Mesenchymal stem cell (in vitro differentiated cells and primary cell): ENCODE measurements around the gene PKP2.

Experiments
- DNase-seq: peaks from one replicate; pipeline ENCODE4 v3.0.0-alpha.2; 2013
- H2AFZ ChIP-seq: one replicate; pipeline ENCODE4 v1.6.1; 2013; ENCODE audit warnings: low read depth, mild to moderate bottlenecking, control low read depth, inconsistent platforms, low read length, moderate library complexity
- H2AK5ac ChIP-seq: 2 replicates; pipeline ENCODE4 v1.6.1; 2013; ENCODE audit warnings: low read length, moderate library complexity, mild to moderate bottlenecking, inconsistent platforms; ENCODE audit not compliant: severe bottlenecking
- H2BK120ac ChIP-seq: one replicate; pipeline ENCODE4 v1.6.1; 2013; ENCODE audit warnings: low read depth, mild to moderate bottlenecking, inconsistent platforms, low read length, moderate library complexity
- H2BK12ac ChIP-seq, 2 experiments: one replicate each; pipeline ENCODE4 v1.6.1; 2013; ENCODE audit warnings: inconsistent platforms in 2 of 2, low read length in 2 of 2, mild to moderate bottlenecking in 2 of 2, moderate library complexity in 2 of 2, control low read depth in 1 of 2
- H2BK15ac ChIP-seq: one replicate; pipeline ENCODE4 v1.6.1; 2013; ENCODE audit warnings: mild to moderate bottlenecking, low read depth, inconsistent platforms; ENCODE audit not compliant: poor library complexity, severe bottlenecking
- H2BK5ac ChIP-seq: 2 replicates; pipeline ENCODE4 v1.6.1; 2013; ENCODE audit warnings: low read depth, mild to moderate bottlenecking, low read length, control low read depth, inconsistent platforms; ENCODE audit not compliant: poor library complexity, severe bottlenecking
- H3K14ac ChIP-seq, 2 experiments: one replicate each; pipeline ENCODE4 v1.6.1; 2013; ENCODE audit warnings: inconsistent platforms in 2 of 2, low read length in 2 of 2, control low read depth in 1 of 2, mild to moderate bottlenecking in 1 of 2, moderate library complexity in 1 of 2
- H3K18ac ChIP-seq, 2 experiments: one replicate each; pipeline ENCODE4 v1.6.1; 2013; ENCODE audit warnings: inconsistent platforms in 2 of 2, low read length in 2 of 2, control low read depth in 1 of 2, low read depth in 1 of 2, mild to moderate bottlenecking in 1 of 2
- H3K23ac ChIP-seq, 2 experiments: one replicate each; pipeline ENCODE4 v1.6.1; 2013; ENCODE audit warnings: inconsistent platforms in 2 of 2, low read length in 2 of 2, mild to moderate bottlenecking in 2 of 2, moderate library complexity in 2 of 2, control low read depth in 1 of 2
- H3K27ac ChIP-seq: 2 replicates; pipeline ENCODE4 v1.5.1; 2013; ENCODE audit warnings: mild to moderate bottlenecking, moderate library complexity, low read length, control low read depth, inconsistent platforms; ENCODE audit not compliant: poor library complexity, severe bottlenecking
- H3K27me3 ChIP-seq, 2 experiments: 2 replicates each; pipeline versions ENCODE4 v1.6.1 to v1.7.0; 2013; ENCODE audit warnings: low read length in 2 of 2, mild to moderate bottlenecking in 2 of 2, moderate library complexity in 2 of 2, control low read depth in 1 of 2, inconsistent platforms in 1 of 2; ENCODE audit not compliant: control insufficient read depth in 1 of 2, insufficient read depth in 1 of 2
- H3K36me3 ChIP-seq, 2 experiments: 2 replicates each; pipeline versions ENCODE4 v1.6.1 to v1.7.0; 2013; ENCODE audit warnings: low read length in 2 of 2, control low read depth in 1 of 2, inconsistent platforms in 1 of 2, low read depth in 1 of 2, mild to moderate bottlenecking in 1 of 2; ENCODE audit not compliant: insufficient read depth in 2 of 2, control insufficient read depth in 1 of 2
- H3K4ac ChIP-seq, 2 experiments: one replicate each; pipeline ENCODE4 v1.6.1; 2013; ENCODE audit warnings: inconsistent platforms in 2 of 2, low read length in 2 of 2, mild to moderate bottlenecking in 2 of 2, moderate library complexity in 2 of 2, control low read depth in 1 of 2, low read depth in 1 of 2
- H3K4me1 ChIP-seq: 2 replicates; pipeline ENCODE4 v1.6.1; 2013; ENCODE audit warnings: low read depth, low read length, control low read depth; ENCODE audit not compliant: control insufficient read depth, insufficient read depth
- H3K4me2 ChIP-seq: 2 replicates; pipeline ENCODE4 v1.6.1; 2013; ENCODE audit warnings: low read length, mild to moderate bottlenecking, inconsistent platforms; ENCODE audit not compliant: poor library complexity, severe bottlenecking
- H3K4me3 ChIP-seq, 2 experiments: 2 replicates each; pipeline versions ENCODE4 v1.5.1 to v1.7.0; 2013; ENCODE audit warnings: low read length in 2 of 2, mild to moderate bottlenecking in 2 of 2, control low read depth in 1 of 2, low read depth in 1 of 2; ENCODE audit not compliant: insufficient read depth in 1 of 2
- H3K79me1 ChIP-seq: replicated peaks from 2 replicates; pipeline ENCODE4 v1.6.1; 2013; ENCODE audit warnings: mild to moderate bottlenecking, control low read depth, low read length, inconsistent platforms; ENCODE audit not compliant: poor library complexity, severe bottlenecking
- H3K9ac ChIP-seq: 2 replicates; pipeline ENCODE4 v1.7.0; 2013; ENCODE audit warnings: mild to moderate bottlenecking, low read length, moderate library complexity
- H3K9me3 ChIP-seq: 2 replicates; pipeline ENCODE4 v1.7.0; 2013; ENCODE audit warnings: mild to moderate bottlenecking, low read length; ENCODE audit not compliant: control insufficient read depth
- H4K8ac ChIP-seq: one replicate; pipeline ENCODE4 v1.6.1; 2013; ENCODE audit warnings: inconsistent platforms, mild to moderate bottlenecking, low read length, moderate library complexity
- H4K91ac ChIP-seq: one replicate; pipeline ENCODE4 v1.6.1; 2013; ENCODE audit warnings: mild to moderate bottlenecking, low read length, inconsistent platforms
- WGBS: methylation state at CpG from one replicate; pipeline ENCODE4 v1.1.7; 2013; ENCODE audit warnings: mixed read lengths; 5-methylcytosine and 5-hydroxymethylcytosine counted together

PKP2 gene

DNA sequence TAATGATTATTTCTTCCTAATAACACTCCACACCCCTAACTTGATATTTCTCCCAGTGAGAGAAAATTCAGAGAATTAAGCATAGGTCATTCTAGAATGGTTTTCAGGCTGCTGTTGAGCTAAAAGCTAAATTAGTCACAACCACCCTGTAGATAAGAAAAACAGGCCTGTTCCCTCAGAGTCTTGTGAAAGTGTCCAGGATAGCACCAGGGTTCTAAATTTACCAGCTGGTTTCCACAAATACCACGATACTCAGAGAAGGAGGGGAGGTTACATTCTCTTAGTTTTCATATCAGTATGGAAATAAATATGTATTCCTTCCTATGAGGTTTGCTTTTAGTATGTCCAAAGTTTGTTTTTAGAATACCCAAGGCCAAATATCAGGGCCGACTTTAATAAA is 74.9 kb downstream of the PKP2 start:
- H2BK12ac ChIP-seq, result no peak overlapping the region
- H2BK5ac ChIP-seq, result no peak overlapping the region
- H4K8ac ChIP-seq, result no peak overlapping the region
- H3K27ac ChIP-seq, result no peak overlapping the region
- no peak overlapping the region for H3K23ac ChIP-seq
- no peak overlapping the region for H2BK120ac ChIP-seq
- no peak overlapping the region for H3K4ac ChIP-seq
- no peaks in the 10 kb centered on the region for H3K27me3 ChIP-seq
- no peak overlapping the region for H4K91ac ChIP-seq
- no peaks in the 10 kb centered on the region for H3K9me3 ChIP-seq
- no peak overlapping the region for H2BK15ac ChIP-seq
- DNase-seq, result peak; percentile 22
- no peak overlapping the region for H3K18ac ChIP-seq
- no peak overlapping the region for H2AK5ac ChIP-seq
- no peak overlapping the region for H3K14ac ChIP-seq
- no peak overlapping the region for H3K4me3 ChIP-seq
- no CpG with 5 or more reads among the region's 2 CpGs for whole genome bisulfite sequencing
- no peak overlapping the region for H2AFZ ChIP-seq
- no peaks in the 10 kb centered on the region for H3K36me3 ChIP-seq
- H3K9ac ChIP-seq, result no peak overlapping the region
- H3K79me1 ChIP-seq, result no peaks in the 10 kb centered on the region
- H3K4me1 ChIP-seq, result peaks cover 2% of the 10 kb centered on the region
- no peak overlapping the region for H3K4me2 ChIP-seq

- H2AK5ac ChIP-seq, result no peak overlapping the region
- H3K27me3 ChIP-seq, result no peaks in the 10 kb centered on the region
- H2BK12ac ChIP-seq, result no peak overlapping the region
- no peak overlapping the region for H4K8ac ChIP-seq
- H3K9ac ChIP-seq, result no peak overlapping the region
- H3K4me2 ChIP-seq, result no peak overlapping the region
- H2BK15ac ChIP-seq, result no peak overlapping the region
- no peak overlapping the region for H3K4me3 ChIP-seq
- no peaks in the 10 kb centered on the region for H3K36me3 ChIP-seq
- H3K4ac ChIP-seq, result no peak overlapping the region
- H3K9me3 ChIP-seq, result no peaks in the 10 kb centered on the region
- H4K91ac ChIP-seq, result no peak overlapping the region
- H2AFZ ChIP-seq, result peak overlapping the region; percentile 23
- no peaks in the 10 kb centered on the region for H3K79me1 ChIP-seq
- H3K23ac ChIP-seq, result no peak overlapping the region
- WGBS, result 73% methylated on average over 8 of the region's 8 CpGs
- H2BK5ac ChIP-seq, result no peak overlapping the region
- H2BK120ac ChIP-seq, result no peak overlapping the region
- H3K14ac ChIP-seq, result no peak overlapping the region
- H3K27ac ChIP-seq, result no peak overlapping the region
- no peak for DNase-seq
- H3K18ac ChIP-seq, result no peak overlapping the region
- peaks cover 2% of the 10 kb centered on the region for H3K4me1 ChIP-seq
These were observed 75.3 kb downstream of the PKP2 start for GRCh38 chr12:32821293-32821692.

DNA sequence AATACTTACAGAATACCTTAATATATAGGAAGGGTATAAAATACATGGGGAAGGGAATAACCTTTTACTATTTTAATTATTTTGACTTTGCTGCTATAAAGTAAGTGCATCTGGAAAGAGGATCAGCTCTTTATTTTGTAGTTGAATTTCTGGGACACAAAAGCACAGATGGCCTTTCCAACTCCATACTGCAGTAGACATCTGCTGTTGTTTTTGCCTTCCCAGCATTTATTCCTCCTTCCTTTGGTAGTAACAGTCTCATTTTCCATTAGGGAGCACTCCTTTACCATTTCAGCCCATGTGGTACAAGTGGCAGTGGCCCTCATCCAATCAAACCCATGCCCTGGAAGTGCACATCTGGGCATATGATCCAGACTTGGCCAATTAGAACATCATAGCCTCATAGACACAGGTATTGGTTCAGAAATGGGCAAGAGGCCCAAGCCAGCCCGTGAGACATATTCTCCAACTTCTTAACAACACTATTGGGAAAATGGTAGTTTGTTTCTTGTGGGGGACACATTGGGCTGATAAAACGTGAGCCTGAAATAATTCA is 76.1 kb downstream of the PKP2 start:
- H3K79me1 ChIP-seq, result no peaks in the 10 kb centered on the region
- H2BK120ac ChIP-seq, result no peak overlapping the region
- H3K4me3 ChIP-seq, result no peak overlapping the region
- H2BK12ac ChIP-seq, result no peak overlapping the region
- no peak overlapping the region for H2BK15ac ChIP-seq
- 90% methylated on average over 1 of the region's 2 CpGs for WGBS
- H2BK5ac ChIP-seq, result no peak overlapping the region
- H3K14ac ChIP-seq, result no peak overlapping the region
- no peak overlapping the region for H3K9ac ChIP-seq
- no peak overlapping the region for H3K4ac ChIP-seq
- no peak overlapping the region for H4K8ac ChIP-seq
- H3K27ac ChIP-seq, result no peak overlapping the region
- no peak overlapping the region for H2AK5ac ChIP-seq
- DNase-seq, result no peak
- H3K4me1 ChIP-seq, result peaks cover 2% of the 10 kb centered on the region
- H3K23ac ChIP-seq, result no peak overlapping the region
- no peaks in the 10 kb centered on the region for H3K27me3 ChIP-seq
- H3K9me3 ChIP-seq, result no peaks in the 10 kb centered on the region
- no peak overlapping the region for H4K91ac ChIP-seq
- no peak overlapping the region for H2AFZ ChIP-seq
- H3K36me3 ChIP-seq, result no peaks in the 10 kb centered on the region
- no peak overlapping the region for H3K18ac ChIP-seq
- no peak overlapping the region for H3K4me2 ChIP-seq

DNA sequence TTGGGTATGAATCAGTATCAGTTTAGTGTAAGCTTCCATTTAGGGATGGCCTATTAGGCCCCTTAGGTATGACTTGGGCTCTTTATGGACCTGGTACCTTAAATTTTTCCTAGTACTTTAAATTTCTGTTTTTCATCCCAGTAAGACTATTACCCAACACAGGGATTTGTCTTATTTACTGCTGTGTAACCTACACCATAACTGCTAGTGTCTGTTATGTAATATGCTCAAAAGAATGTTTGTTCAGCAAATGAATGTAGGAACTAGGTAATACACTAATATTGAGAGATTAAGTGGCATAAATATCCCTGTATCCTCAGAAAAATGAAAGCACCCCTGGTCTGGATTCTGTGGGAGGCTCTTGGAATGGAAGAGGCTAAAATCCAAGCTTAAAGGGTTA is 77.2 kb downstream of the PKP2 start:
- no peak overlapping the region for H2AK5ac ChIP-seq
- no peak overlapping the region for H2BK120ac ChIP-seq
- H3K14ac ChIP-seq, result no peak overlapping the region
- H3K36me3 ChIP-seq, result no peaks in the 10 kb centered on the region
- H2BK12ac ChIP-seq, result no peak overlapping the region
- H3K18ac ChIP-seq, result no peak overlapping the region
- no peak overlapping the region for H2AFZ ChIP-seq
- no peak overlapping the region for H3K9ac ChIP-seq
- H3K23ac ChIP-seq, result no peak overlapping the region
- no peaks in the 10 kb centered on the region for H3K79me1 ChIP-seq
- H2BK15ac ChIP-seq, result no peak overlapping the region
- DNase-seq, result no peak
- H4K91ac ChIP-seq, result no peak overlapping the region
- peaks cover 2% of the 10 kb centered on the region for H3K4me1 ChIP-seq
- no peak overlapping the region for H3K4me2 ChIP-seq
- H2BK5ac ChIP-seq, result no peak overlapping the region
- no peak overlapping the region for H3K4me3 ChIP-seq
- no peak overlapping the region for H3K4ac ChIP-seq
- no peaks in the 10 kb centered on the region for H3K27me3 ChIP-seq
- H3K27ac ChIP-seq, result no peak overlapping the region
- H3K9me3 ChIP-seq, result no peaks in the 10 kb centered on the region
- H4K8ac ChIP-seq, result no peak overlapping the region
